Measurements from ENCODE around the gene AQP11.

The AQP11 gene

GRCh38 chr11:77558380-77558779 lies 31.4 kb upstream of the AQP11 start:
- no peak overlapping the region for H2AFZ ChIP-seq (ENCODE audit: low read depth, low read length)
- H3K36me3 ChIP-seq (ENCODE audit: insufficient read depth, low read length), result 0 out of 2 replicates have a peak, but pooled peaks cover 2% of the 10 kb centered on the region
- TF ChIP-seq CTCF (IDR thresholded peaks at IDR 0.05; ENCODE audit: borderline replicate concordance, extremely low read depth, low read length, poor library complexity, severe bottlenecking), result no peak
- TF ChIP-seq EZH2 (IDR thresholded peaks at IDR 0.05; ENCODE audit: borderline replicate concordance, low read depth, low read length, severe bottlenecking), result no peak
- DNase-seq (no peak), ATAC-seq (ENCODE audit: insufficient read depth, low read depth) (no peak)
- H3K4me1 ChIP-seq (ENCODE audit: insufficient read depth, low read length), result no peaks in the 10 kb centered on the region
- H3K27me3 ChIP-seq (ENCODE audit: insufficient read depth, low read length, poor library complexity), result no peaks in the 10 kb centered on the region
- no peak overlapping the region for H3K9ac ChIP-seq (ENCODE audit: low read depth, low read length)
- H3K79me2 ChIP-seq (ENCODE audit: insufficient read depth, low read length), result no peaks in the 10 kb centered on the region
- H3K9me3 ChIP-seq (ENCODE audit: insufficient read depth, low read length, severe bottlenecking), result no peaks in the 10 kb centered on the region
- no peak overlapping the region for H3K27ac ChIP-seq (ENCODE audit: low read length)
- no peak overlapping the region for H3K4me2 ChIP-seq (ENCODE audit: insufficient read depth, low read length)
- H4K20me1 ChIP-seq (ENCODE audit: insufficient read depth, low read length), result no peaks in the 10 kb centered on the region
- H3K4me3 ChIP-seq (ENCODE audit: low read depth in 1 of 2, low read length in 2 of 2), result no peak overlapping the region

- no peaks in the 10 kb centered on the region for H4K20me1 ChIP-seq (ENCODE audit: insufficient read depth, low read length)
- no peaks in the 10 kb centered on the region for H3K79me2 ChIP-seq (ENCODE audit: insufficient read depth, low read length)
- H3K36me3 ChIP-seq (ENCODE audit: insufficient read depth, low read length), result 0 out of 2 replicates have a peak, but pooled peaks cover 2% of the 10 kb centered on the region
- TF ChIP-seq EZH2 (IDR thresholded peaks at IDR 0.05; ENCODE audit: borderline replicate concordance, low read depth, low read length, severe bottlenecking) (no peak), CTCF (IDR thresholded peaks at IDR 0.05; ENCODE audit: borderline replicate concordance, extremely low read depth, low read length, poor library complexity, severe bottlenecking) (no peak)
- H3K4me2 ChIP-seq (ENCODE audit: insufficient read depth, low read length), result no peak overlapping the region
- no peak overlapping the region for H3K9ac ChIP-seq (ENCODE audit: low read depth, low read length)
- no peak overlapping the region for H3K4me3 ChIP-seq (ENCODE audit: low read depth in 1 of 2, low read length in 2 of 2)
- H2AFZ ChIP-seq (ENCODE audit: low read depth, low read length), result no peak overlapping the region
- DNase-seq (no peak), ATAC-seq (ENCODE audit: insufficient read depth, low read depth) (no peak)
- no peaks in the 10 kb centered on the region for H3K4me1 ChIP-seq (ENCODE audit: insufficient read depth, low read length)
- H3K9me3 ChIP-seq (ENCODE audit: insufficient read depth, low read length, severe bottlenecking), result no peaks in the 10 kb centered on the region
- H3K27me3 ChIP-seq (ENCODE audit: insufficient read depth, low read length, poor library complexity), result no peaks in the 10 kb centered on the region
- H3K27ac ChIP-seq (ENCODE audit: low read length), result no peak overlapping the region
Observed at GRCh38 chr11:77559686-77560401, 29.9 kb upstream of the AQP11 start.

- Histone ChIP-seq H3K9me3 (ENCODE audit: insufficient read depth, low read length, severe bottlenecking) (no peaks in the 10 kb centered on the region), H3K27me3 (ENCODE audit: insufficient read depth, low read length, poor library complexity) (no peaks in the 10 kb centered on the region), H3K4me3 (ENCODE audit: low read depth in 1 of 2, low read length in 2 of 2) (no peak overlapping the region), H3K27ac (ENCODE audit: low read length) (no peak overlapping the region), H3K9ac (ENCODE audit: low read depth, low read length) (no peak overlapping the region), H3K4me1 (ENCODE audit: insufficient read depth, low read length) (no peaks in the 10 kb centered on the region), H3K4me2 (ENCODE audit: insufficient read depth, low read length) (no peak overlapping the region), H3K79me2 (ENCODE audit: insufficient read depth, low read length) (no peaks in the 10 kb centered on the region), H3K36me3 (ENCODE audit: insufficient read depth, low read length) (no peaks in the 10 kb centered on the region), H4K20me1 (ENCODE audit: insufficient read depth, low read length) (no peaks in the 10 kb centered on the region), H2AFZ (ENCODE audit: low read depth, low read length) (no peak overlapping the region)
- TF ChIP-seq CTCF (IDR thresholded peaks at IDR 0.05; ENCODE audit: borderline replicate concordance, extremely low read depth, low read length, poor library complexity, severe bottlenecking) (no peak), EZH2 (IDR thresholded peaks at IDR 0.05; ENCODE audit: borderline replicate concordance, low read depth, low read length, severe bottlenecking) (no peak)
- DNase-seq (no peak), ATAC-seq (ENCODE audit: insufficient read depth, low read depth) (no peak)
Observed at GRCh38 chr11:77560605-77561004, 29.1 kb upstream of the AQP11 start.
